ENCODE results near the gene MXI1.
"Not testable (repeated sequence)": the region's sequence is repeated elsewhere in the genome, so short reads cannot be mapped to it uniquely, and the experiment has no call there.

The MXI1 gene

GRCh38 chr10:110324805-110325280 is 117.4 kb downstream of the MXI1 start:
- no peak for DNase-seq

- DNase-seq = no peak
Measured at GRCh38 chr10:110326351-110327032, 119.1 kb downstream of the MXI1 start.

- DNase-seq = no peak
Measured at GRCh38 chr10:110327262-110327914, 120.0 kb downstream of the MXI1 start.

GRCh38 chr10:110330675-110331074 is 123.3 kb downstream of the MXI1 start:
- DNase-seq = no peak

- not testable (repeated sequence) for DNase-seq
Measured at GRCh38 chr10:110331226-110331795, 123.9 kb downstream of the MXI1 start.

- no peak for DNase-seq
Measured at GRCh38 chr10:110334061-110334656, 126.8 kb downstream of the MXI1 start.

GRCh38 chr10:110335314-110336064 is 128.1 kb downstream of the MXI1 start:
- no peak for DNase-seq

- no peak for DNase-seq
Measured at GRCh38 chr10:110336111-110336721, 128.8 kb downstream of the MXI1 start.

Measured in activated CD8-positive, alpha-beta memory T cell treated with anti-CD3 and anti-CD28 coated beads, Interleukin-2, amount 50 U/mL, for 48 hours (primary cell).